Testis (tissue), 2 donors: ENCODE data around the gene SMAD7.

ENCODE experiments used
- POLR2A ChIP-seq: fragments of 450-650 bp; IDR thresholded peaks from one replicate; pipeline ENCODE4 v1.6.1; 2017; ENCODE audit warnings: antibody characterized with exemption, mild to moderate bottlenecking, moderate library complexity
- TF ChIP-seq, protein P1 (sequence below), 3 experiments: fragments of 450-650 bp in 2 of 3; fragments of 200-600 bp in 1 of 3; sonication (generic) in 1 of 3; IDR thresholded peaks; one replicate each; pipeline ENCODE4 v1.5.1; 2016 to 2019; ENCODE audit warnings: antibody characterized with exemption in 3 of 3, mild to moderate bottlenecking in 2 of 3, moderate library complexity in 1 of 3

DNA sequence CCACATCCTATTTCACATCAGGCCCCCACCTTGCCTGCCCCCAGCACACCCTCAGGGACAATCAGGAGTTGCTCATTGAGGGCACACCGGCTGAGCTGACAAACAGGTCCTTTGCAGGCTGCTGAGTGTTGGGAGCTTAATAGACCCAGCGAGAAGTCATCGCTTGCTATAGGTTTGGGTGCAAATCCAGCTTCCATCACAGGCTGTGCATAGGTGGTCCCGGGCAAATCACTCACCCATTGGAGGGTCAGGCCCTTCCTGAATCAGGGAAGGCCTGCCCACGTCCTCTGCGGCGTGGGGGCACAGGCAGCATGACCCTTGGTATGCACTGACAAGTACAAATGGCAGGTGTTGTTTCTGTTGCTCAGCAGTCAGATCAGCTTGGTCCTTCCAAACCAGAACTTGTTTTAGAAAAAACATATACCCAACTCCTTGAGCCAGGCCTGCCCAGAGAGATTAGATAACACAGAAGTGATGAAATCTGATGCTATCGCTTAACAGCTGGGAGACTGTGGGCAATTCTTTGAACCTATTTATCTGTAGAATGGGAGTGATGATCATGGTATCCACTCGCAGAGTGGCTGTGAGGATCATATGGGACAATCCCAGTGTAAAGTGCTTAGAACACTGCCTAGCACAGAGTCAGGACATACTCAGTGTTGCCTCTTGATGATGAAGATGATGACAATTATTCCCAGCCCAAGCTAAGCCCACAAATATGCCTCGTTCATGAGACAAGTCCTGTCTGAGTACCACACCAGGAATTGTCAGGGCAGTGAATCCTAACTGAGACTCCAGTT is 34.9 kb downstream of the SMAD7 start:
- TF ChIP-seq, protein P1, sequence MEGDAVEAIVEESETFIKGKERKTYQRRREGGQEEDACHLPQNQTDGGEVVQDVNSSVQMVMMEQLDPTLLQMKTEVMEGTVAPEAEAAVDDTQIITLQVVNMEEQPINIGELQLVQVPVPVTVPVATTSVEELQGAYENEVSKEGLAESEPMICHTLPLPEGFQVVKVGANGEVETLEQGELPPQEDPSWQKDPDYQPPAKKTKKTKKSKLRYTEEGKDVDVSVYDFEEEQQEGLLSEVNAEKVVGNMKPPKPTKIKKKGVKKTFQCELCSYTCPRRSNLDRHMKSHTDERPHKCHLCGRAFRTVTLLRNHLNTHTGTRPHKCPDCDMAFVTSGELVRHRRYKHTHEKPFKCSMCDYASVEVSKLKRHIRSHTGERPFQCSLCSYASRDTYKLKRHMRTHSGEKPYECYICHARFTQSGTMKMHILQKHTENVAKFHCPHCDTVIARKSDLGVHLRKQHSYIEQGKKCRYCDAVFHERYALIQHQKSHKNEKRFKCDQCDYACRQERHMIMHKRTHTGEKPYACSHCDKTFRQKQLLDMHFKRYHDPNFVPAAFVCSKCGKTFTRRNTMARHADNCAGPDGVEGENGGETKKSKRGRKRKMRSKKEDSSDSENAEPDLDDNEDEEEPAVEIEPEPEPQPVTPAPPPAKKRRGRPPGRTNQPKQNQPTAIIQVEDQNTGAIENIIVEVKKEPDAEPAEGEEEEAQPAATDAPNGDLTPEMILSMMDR (IDR thresholded peaks at IDR 0.05): no peak
- no peak for TF ChIP-seq POLR2A
